Kidney (tissue), 22 donors: ENCODE data around the gene OR7A17. TPM values are rescaled to one million over a fixed set of nuclear protein-coding genes. Genes with fewer than 3 reads are reported as not detected.

ENCODE experiments used
- DNase-seq, 5 donors: peaks; one replicate each; pipeline ENCODE4 v3.0.0-alpha.2; 2013 to 2020
- FAIRE-seq: peaks from 2 replicates; lab custom pipeline; 2012; peaks lifted over from hg19 to GRCh38; lab: Jason Lieb, UNC
- H3K27ac ChIP-seq, 2 donors: one replicate each; pipeline ENCODE4 v1.7.0; 2013; ENCODE audit warnings: low read depth in 2 of 2, low read length in 2 of 2, inconsistent platforms in 1 of 2
- H3K27me3 ChIP-seq: one replicate; pipeline ENCODE4 v1.7.1; 2013; ENCODE audit warnings: low read length, inconsistent platforms; ENCODE audit not compliant: control insufficient read depth, insufficient read depth
- H3K36me3 ChIP-seq, 3 donors: one replicate each; pipeline versions ENCODE4 v1.7.0 to v1.7.1; 2013; ENCODE audit warnings: low read length in 3 of 3, control low read depth in 1 of 3, inconsistent platforms in 1 of 3; ENCODE audit not compliant: insufficient read depth in 3 of 3, control insufficient read depth in 2 of 3
- H3K4me1 ChIP-seq, 3 donors: one replicate each; pipeline versions ENCODE4 v1.7.0 to v1.7.1; 2013; ENCODE audit warnings: low read length in 3 of 3, inconsistent platforms in 1 of 3, low read depth in 1 of 3; ENCODE audit not compliant: control insufficient read depth in 2 of 3, insufficient read depth in 2 of 3
- H3K4me3 ChIP-seq, 3 donors: one replicate each; pipeline versions ENCODE4 v1.7.0 to v1.8.1; 2013; ENCODE audit warnings: low read length in 3 of 3, control low read depth in 1 of 3, inconsistent platforms in 1 of 3
- H3K9ac ChIP-seq, 3 donors: one replicate each; pipeline versions ENCODE4 v1.7.0 to v1.7.1; 2013; ENCODE audit warnings: low read length in 3 of 3, control low read depth in 1 of 3, inconsistent platforms in 1 of 3
- H3K9me3 ChIP-seq, 3 donors: one replicate each; pipeline versions ENCODE4 v1.7.0 to v1.7.1; 2013; ENCODE audit warnings: low read length in 3 of 3, control low read depth in 1 of 3, inconsistent platforms in 1 of 3; ENCODE audit not compliant: control insufficient read depth in 2 of 3, insufficient read depth in 1 of 3
- intact Hi-C: fragments of 100-400 bp; cut with DNase I; formaldehyde crosslinking; loops from one replicate; pipeline ENCODE4 v1.11.1; 2022
- long read RNA-seq, 10 donors: library from polyadenylated mRNA in 1 of 10; unstranded in 1 of 10; transcript quantifications; one replicate each; pipeline ENCODE4 v2.0.0 and lab custom pipeline, GENCODE V29; 2021 to 2026
- polyA plus RNA-seq: library from polyadenylated mRNA; stranded (reverse); fragments of 350-450 nt; fragmentation: Illumina TruSeq; extraction: RNeasy Lipid Tissue Mini Kit (QIAGEN cat#74804); gene quantifications from one replicate; pipeline ENCODE4 v1.2.3, GENCODE V29; 2014; ENCODE audit warnings: low read depth, low replicate concordance; ENCODE audit not compliant: insufficient read depth
- total RNA-seq: library from RNA; stranded (reverse); fragmentation: NEBNext Ultra II Directional; extraction: Animal tissue kit (Norgen Biotek cat#: 25700); gene quantifications from one replicate; pipeline ENCODE4 v1.2.1, GENCODE V29; 2021
- TF ChIP-seq, protein P1 (sequence below): IDR thresholded peaks from 3 replicates; pipeline ENCODE4 v1.5.1; 2012; ENCODE audit warnings: mild to moderate bottlenecking, moderate library complexity, borderline replicate concordance; ENCODE audit not compliant: insufficient read depth; ENCODE audit errors: extremely low read depth
- donor health status: control.
- donor health status: control.
- donor health status: control.
- donor health status: control.
- donor health status: control.
- donor health status: DM: yes; HTN: yes; CAD: no.
- donor health status: Normal renal cell carcinoma (clear cell type).

Gene OR7A17
- total RNA-seq (not detected), polyA plus RNA-seq (not detected)
- long read RNA-seq, donor 1 = 0 reads
- long read RNA-seq, donor 2 = 0 reads
- long read RNA-seq, donor 3 = 0 reads
- long read RNA-seq, donor 4 = 0 reads
- long read RNA-seq, donor 5 = 0 reads
- long read RNA-seq, donor 6 = 0 reads
- long read RNA-seq, donor 7 = 0 reads
- long read RNA-seq, donor 8 = 0 reads
- long read RNA-seq, donor 9 = 0 reads
- long read RNA-seq, donor 10 = 0 reads

DNA sequence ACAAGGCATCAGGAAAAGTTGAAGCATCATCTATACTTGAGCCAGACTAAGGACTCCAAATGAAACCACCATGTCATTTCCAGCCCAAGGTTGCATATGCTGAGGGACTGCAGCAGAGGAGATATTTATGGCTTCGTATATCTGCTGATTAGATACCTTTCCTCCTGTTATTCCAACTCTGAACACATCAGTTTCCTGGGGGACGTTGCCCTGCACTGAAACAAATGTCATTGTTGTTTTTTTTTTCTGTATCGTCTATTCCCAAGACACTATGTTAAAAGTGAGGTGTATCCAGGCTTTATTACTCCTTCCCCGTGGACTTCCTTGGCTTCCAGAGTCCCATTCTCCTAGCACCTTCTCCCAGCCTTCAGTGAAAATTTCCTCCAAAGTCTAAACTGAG is at the start of gene OR7A17:
Gene OR7A17, minus strand, starts transcription at position 101 of the 400 bp plus-strand sequence. CDS start 4,777 bp downstream, outside the sequence.
- intact Hi-C loops = no loop called here
- FAIRE-seq (no peak), DNase-seq (no peak)
- Histone ChIP-seq H3K27ac (no peak within 1 kb of the TSS), H3K9me3 (no peaks in the 10 kb centered on the region), H3K27me3 (no peaks in the 10 kb centered on the region), H3K9ac (no peak within 1 kb of the TSS), H3K36me3 (no peaks in the 10 kb centered on the region), H3K4me3 (no peak within 1 kb of the TSS), H3K4me1 (no peaks in the 10 kb centered on the region)
- TF ChIP-seq, protein P1, sequence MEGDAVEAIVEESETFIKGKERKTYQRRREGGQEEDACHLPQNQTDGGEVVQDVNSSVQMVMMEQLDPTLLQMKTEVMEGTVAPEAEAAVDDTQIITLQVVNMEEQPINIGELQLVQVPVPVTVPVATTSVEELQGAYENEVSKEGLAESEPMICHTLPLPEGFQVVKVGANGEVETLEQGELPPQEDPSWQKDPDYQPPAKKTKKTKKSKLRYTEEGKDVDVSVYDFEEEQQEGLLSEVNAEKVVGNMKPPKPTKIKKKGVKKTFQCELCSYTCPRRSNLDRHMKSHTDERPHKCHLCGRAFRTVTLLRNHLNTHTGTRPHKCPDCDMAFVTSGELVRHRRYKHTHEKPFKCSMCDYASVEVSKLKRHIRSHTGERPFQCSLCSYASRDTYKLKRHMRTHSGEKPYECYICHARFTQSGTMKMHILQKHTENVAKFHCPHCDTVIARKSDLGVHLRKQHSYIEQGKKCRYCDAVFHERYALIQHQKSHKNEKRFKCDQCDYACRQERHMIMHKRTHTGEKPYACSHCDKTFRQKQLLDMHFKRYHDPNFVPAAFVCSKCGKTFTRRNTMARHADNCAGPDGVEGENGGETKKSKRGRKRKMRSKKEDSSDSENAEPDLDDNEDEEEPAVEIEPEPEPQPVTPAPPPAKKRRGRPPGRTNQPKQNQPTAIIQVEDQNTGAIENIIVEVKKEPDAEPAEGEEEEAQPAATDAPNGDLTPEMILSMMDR = no peak

DNA sequence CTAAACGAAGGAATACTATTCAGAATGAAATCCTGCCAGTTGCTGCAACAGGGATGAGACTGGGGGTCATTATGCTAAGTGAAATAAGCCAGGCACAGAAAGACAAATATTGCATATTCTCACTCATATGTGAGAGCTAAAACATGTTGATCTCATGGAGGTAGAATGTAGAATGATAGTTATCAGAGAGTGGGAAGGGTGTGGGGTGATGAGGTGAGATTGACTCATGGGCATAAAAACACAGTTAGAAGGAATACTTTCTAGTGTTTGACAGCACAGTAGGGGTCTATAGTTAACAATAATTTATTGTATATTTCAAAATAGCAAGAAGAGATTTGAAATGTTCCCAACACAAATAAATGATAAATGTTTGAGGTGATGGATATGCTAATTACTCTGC is 47.6 kb upstream of the OR7A17 start:
- H3K27me3 ChIP-seq = no peaks in the 10 kb centered on the region
- H3K4me1 ChIP-seq = no peaks in the 10 kb centered on the region
- no peak overlapping the region for H3K9ac ChIP-seq
- DNase-seq (no peak), FAIRE-seq (no peak)
- H3K27ac ChIP-seq = no peak overlapping the region
- intact Hi-C loops = no loop called here
- no peaks in the 10 kb centered on the region for H3K36me3 ChIP-seq
- H3K4me3 ChIP-seq = no peak overlapping the region
- H3K9me3 ChIP-seq = no peaks in the 10 kb centered on the region
- TF ChIP-seq, protein P1 = no peak

DNA sequence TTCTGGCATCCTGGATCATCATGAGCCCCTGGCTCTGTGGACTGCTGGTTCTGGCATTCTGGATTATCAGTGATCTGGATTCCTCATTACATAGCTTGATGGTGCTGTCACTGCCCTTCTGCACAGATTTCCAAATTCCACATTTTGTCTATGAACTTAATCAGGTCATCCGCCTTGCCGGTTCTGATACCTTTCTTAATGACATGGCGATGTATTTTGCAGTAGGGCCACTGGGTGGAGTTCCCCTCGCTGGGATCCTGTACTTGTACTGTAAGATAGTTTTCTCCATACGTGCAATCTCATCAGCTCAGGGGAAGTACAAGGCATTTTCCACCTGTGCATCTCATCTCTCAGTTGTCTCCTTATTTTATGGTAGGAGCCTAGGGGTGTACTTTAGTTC is 30.9 kb upstream of the OR7A17 start:
- DNase-seq (no peak), FAIRE-seq (no peak)
- no peak overlapping the region for H3K27ac ChIP-seq
- H3K27me3 ChIP-seq = no peaks in the 10 kb centered on the region
- H3K4me1 ChIP-seq = no peaks in the 10 kb centered on the region
- TF ChIP-seq, protein P1 = no peak
- no peak overlapping the region for H3K4me3 ChIP-seq
- H3K36me3 ChIP-seq = no peaks in the 10 kb centered on the region
- no peaks in the 10 kb centered on the region for H3K9me3 ChIP-seq
- intact Hi-C loops = no loop called here
- H3K9ac ChIP-seq = no peak overlapping the region
